Body of pancreas (tissue), 4 donors: Measurements from ENCODE around the gene UBR4.

Experiments used
- POLR2A ChIP-seq, 3 donors: fragments of 450-650 bp; IDR thresholded peaks; one replicate each; pipeline ENCODE4 v1.6.1; 2016; ENCODE audit warnings: antibody characterized with exemption in 3 of 3, mild to moderate bottlenecking in 2 of 3
- TF ChIP-seq, protein P1 (sequence below), 7 experiments: fragments of 450-650 bp in 4 of 7; fragments of 200-600 bp in 3 of 7; sonication (generic) in 3 of 7; IDR thresholded peaks; one replicate each; pipeline ENCODE4 v1.5.1; 2016 to 2019; ENCODE audit warnings: antibody characterized with exemption in 7 of 7

DNA sequence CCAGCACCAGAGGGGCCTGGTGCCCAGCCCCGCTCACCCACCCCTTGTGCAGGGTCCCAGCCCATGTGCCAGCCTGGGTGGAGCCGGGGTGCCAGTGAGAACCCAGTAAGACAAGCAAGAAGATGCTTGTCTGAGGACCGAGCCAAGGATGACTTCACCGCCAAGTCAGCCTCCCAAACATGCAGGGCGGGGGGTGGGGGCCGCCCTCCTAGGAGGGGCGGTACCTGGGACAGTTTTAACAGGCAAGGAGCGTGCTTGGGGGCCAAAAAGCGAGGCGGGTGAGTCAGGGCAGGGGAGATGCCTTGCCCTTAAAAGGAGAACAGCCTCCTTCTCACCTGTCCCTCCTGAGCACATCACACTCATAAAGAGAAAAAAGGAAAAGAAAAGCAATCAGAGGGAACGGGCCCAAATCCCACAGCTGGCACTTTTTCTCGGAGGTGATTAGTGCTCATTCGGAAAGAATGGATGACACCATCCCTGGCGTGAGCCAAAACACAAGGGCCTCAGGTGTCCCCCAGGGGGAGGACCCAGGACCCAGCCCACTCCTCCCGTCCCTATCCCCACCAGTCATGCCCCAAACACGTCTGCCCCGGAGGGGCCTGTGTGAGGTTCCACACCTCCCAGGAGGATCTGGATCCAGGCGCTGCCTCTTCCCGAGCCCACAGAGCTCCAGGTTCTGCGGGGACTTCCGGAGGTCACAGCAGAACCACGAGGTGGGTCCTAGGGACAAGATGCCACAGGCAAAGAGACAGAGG, 176.0 kb downstream of the UBR4 start:
- TF ChIP-seq, protein P1, sequence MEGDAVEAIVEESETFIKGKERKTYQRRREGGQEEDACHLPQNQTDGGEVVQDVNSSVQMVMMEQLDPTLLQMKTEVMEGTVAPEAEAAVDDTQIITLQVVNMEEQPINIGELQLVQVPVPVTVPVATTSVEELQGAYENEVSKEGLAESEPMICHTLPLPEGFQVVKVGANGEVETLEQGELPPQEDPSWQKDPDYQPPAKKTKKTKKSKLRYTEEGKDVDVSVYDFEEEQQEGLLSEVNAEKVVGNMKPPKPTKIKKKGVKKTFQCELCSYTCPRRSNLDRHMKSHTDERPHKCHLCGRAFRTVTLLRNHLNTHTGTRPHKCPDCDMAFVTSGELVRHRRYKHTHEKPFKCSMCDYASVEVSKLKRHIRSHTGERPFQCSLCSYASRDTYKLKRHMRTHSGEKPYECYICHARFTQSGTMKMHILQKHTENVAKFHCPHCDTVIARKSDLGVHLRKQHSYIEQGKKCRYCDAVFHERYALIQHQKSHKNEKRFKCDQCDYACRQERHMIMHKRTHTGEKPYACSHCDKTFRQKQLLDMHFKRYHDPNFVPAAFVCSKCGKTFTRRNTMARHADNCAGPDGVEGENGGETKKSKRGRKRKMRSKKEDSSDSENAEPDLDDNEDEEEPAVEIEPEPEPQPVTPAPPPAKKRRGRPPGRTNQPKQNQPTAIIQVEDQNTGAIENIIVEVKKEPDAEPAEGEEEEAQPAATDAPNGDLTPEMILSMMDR (IDR thresholded peaks at IDR 0.05): no peak
- no peak for TF ChIP-seq POLR2A (IDR thresholded peaks at IDR 0.05)
